ENCODE data around the gene DROSHA. TPM values are rescaled to one million over a fixed set of nuclear protein-coding genes. Genes with fewer than 3 reads are reported as not detected.

DROSHA gene
- polyA plus RNA-seq, 2 of the 4 experiments (the other 2 are of a cell fraction): 49.1 to 105 TPM

DNA sequence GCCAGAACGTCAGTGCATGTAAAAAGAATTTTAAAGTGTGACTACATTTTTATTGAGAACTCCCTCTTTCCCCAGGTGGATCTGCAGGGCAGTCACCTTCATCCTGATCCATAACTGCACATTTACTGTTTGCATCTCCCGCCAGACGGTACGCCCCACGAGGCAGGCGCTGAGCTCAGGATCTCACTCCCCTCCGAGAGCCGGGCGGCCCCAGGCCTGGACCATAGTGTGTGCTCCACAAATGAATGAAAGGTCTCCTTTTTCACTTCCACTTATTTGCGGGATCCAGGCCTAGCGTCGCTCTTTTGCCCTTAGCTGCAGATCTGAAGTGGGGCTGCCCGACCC is 378 bp downstream of the DROSHA start:
- Histone ChIP-seq H3K4me1 (peaks cover 21% of the 10 kb centered on the region), H3K4me2 (peak overlapping the region; percentile 81), H3K4me3 (peak overlapping the region; percentile 79), H3K27ac (peak overlapping the region; percentile 83 to 91), H3K9me3 (no peaks in the 10 kb centered on the region)
- TF ChIP-seq PHF8 (IDR thresholded peaks at IDR 0.05; ENCODE audit: borderline replicate concordance, low read depth): 0 out of 2 replicates have a peak, but pooled peaks have one; percentile 59
- TF ChIP-seq JUN (IDR thresholded peaks at IDR 0.05): no peak
- no peak for TF ChIP-seq ZNF302 (CRISPR knock-in tag; IDR thresholded peaks at IDR 0.05)
- no peak for TF ChIP-seq NR3C1 (IDR thresholded peaks at IDR 0.05)
- TF ChIP-seq RCOR1 (IDR thresholded peaks at IDR 0.05; ENCODE audit: low read depth, low read length): no peak
- no peak for TF ChIP-seq ZC3H11A (IDR thresholded peaks at IDR 0.05)
- TF ChIP-seq, protein P1, sequence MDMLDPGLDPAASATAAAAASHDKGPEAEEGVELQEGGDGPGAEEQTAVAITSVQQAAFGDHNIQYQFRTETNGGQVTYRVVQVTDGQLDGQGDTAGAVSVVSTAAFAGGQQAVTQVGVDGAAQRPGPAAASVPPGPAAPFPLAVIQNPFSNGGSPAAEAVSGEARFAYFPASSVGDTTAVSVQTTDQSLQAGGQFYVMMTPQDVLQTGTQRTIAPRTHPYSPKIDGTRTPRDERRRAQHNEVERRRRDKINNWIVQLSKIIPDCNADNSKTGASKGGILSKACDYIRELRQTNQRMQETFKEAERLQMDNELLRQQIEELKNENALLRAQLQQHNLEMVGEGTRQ (IDR thresholded peaks at IDR 0.05): no peak
- TF ChIP-seq POLR2AphosphoS2 (conservative IDR thresholded peaks at IDR 0.05; ENCODE audit: low read length): no peak
- no peak for TF ChIP-seq EP300 (IDR thresholded peaks at IDR 0.05)
- TF ChIP-seq TFCP2L1 (CRISPR knock-in tag; IDR thresholded peaks at IDR 0.05): no peak
- no peak for TF ChIP-seq ZFP36 (IDR thresholded peaks at IDR 0.05; ENCODE audit: borderline replicate concordance, partially characterized antibody)
- TF ChIP-seq, protein P2, sequence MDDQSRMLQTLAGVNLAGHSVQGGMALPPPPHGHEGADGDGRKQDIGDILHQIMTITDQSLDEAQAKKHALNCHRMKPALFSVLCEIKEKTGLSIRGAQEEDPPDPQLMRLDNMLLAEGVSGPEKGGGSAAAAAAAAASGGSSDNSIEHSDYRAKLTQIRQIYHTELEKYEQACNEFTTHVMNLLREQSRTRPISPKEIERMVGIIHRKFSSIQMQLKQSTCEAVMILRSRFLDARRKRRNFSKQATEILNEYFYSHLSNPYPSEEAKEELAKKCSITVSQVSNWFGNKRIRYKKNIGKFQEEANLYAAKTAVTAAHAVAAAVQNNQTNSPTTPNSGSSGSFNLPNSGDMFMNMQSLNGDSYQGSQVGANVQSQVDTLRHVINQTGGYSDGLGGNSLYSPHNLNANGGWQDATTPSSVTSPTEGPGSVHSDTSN (IDR thresholded peaks at IDR 0.05): no peak
- TF ChIP-seq MAFK (IDR thresholded peaks at IDR 0.05; ENCODE audit: partially characterized antibody): no peak
- peak; percentile 46; the same call in 1 of the 2 replicates for TF ChIP-seq KDM5A (IDR thresholded peaks at IDR 0.05)
- TF ChIP-seq, protein P3, sequence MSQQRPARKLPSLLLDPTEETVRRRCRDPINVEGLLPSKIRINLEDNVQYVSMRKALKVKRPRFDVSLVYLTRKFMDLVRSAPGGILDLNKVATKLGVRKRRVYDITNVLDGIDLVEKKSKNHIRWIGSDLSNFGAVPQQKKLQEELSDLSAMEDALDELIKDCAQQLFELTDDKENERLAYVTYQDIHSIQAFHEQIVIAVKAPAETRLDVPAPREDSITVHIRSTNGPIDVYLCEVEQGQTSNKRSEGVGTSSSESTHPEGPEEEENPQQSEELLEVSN (IDR thresholded peaks at IDR 0.05; ENCODE audit: borderline replicate concordance, low read depth): 0 out of 2 replicates have a peak, but pooled peaks have one; percentile 4
- no peak for TF ChIP-seq GATA3 (IDR thresholded peaks at IDR 0.05; ENCODE audit: borderline replicate concordance)
- no peak for TF ChIP-seq MYC (IDR thresholded peaks at IDR 0.05; ENCODE audit: borderline replicate concordance, low read length)
- TF ChIP-seq CEBPB (IDR thresholded peaks at IDR 0.05): no peak
- CTCF ChIA-PET: interaction anchor here (1.4 to 1.9 kb wide), 2 partner anchors 10 to 278 kb away, joined by 4 to 10 read pairs; no protein-coding TSS in a partner anchor
- ATAC-seq (peak; percentile 63 to 73), DNase-seq (ENCODE audit: low read depth in 1 of 2, low spot score in 1 of 2) (peak; percentile 9 to 21), FAIRE-seq (no peak)
- POLR2A ChIA-PET: interaction anchor here (0.6 kb wide), 1 partner anchor 24 kb away, joined by 5 read pairs; no protein-coding TSS in a partner anchor
- 2% methylated on average over 13 of the region's 13 CpGs for WGBS (ENCODE audit: missing lambda C conversion rate)

- 68% methylated on average over 9 of the region's 9 CpGs for WGBS (ENCODE audit: missing lambda C conversion rate)
- H3K4me2 ChIP-seq: peak overlapping the region; percentile 81
- ChIA-PET CTCF (no interaction called here), POLR2A (interaction anchor here (0.6 kb wide), 1 partner anchor 24 kb away, joined by 5 read pairs; no protein-coding TSS in a partner anchor)
- no peak for FAIRE-seq
- H3K27ac ChIP-seq: peak overlapping the region; percentile 83 to 91; a peak in 4 of 6 replicates
- TF ChIP-seq, protein P1 (IDR thresholded peaks at IDR 0.05): no peak
- TF ChIP-seq, protein P4, sequence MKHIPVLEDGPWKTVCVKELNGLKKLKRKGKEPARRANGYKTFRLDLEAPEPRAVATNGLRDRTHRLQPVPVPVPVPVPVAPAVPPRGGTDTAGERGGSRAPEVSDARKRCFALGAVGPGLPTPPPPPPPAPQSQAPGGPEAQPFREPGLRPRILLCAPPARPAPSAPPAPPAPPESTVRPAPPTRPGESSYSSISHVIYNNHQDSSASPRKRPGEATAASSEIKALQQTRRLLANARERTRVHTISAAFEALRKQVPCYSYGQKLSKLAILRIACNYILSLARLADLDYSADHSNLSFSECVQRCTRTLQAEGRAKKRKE (CRISPR knock-in tag; IDR thresholded peaks at IDR 0.05; ENCODE audit: low read depth): no peak
- TF ChIP-seq HOXB13 (CRISPR knock-in tag; IDR thresholded peaks at IDR 0.05; ENCODE audit: low read depth) (no peak), HOXB5 (CRISPR knock-in tag; IDR thresholded peaks at IDR 0.05) (no peak), BCL3 (IDR thresholded peaks at IDR 0.05) (no peak), RAD21 (conservative IDR thresholded peaks at IDR 0.05 in 1 of 2, IDR thresholded peaks at IDR 0.05 in 1 of 2) (no peak), MYC (IDR thresholded peaks at IDR 0.05; ENCODE audit: borderline replicate concordance, low read length) (no peak), ZNF302 (CRISPR knock-in tag; IDR thresholded peaks at IDR 0.05) (no peak), EP300 (IDR thresholded peaks at IDR 0.05) (no peak), CHD2 (IDR thresholded peaks at IDR 0.05; ENCODE audit: low read length, partially characterized antibody) (no peak), ZSCAN20 (CRISPR knock-in tag; IDR thresholded peaks at IDR 0.05) (no peak), FOSB (CRISPR knock-in tag; IDR thresholded peaks at IDR 0.05) (no peak), BHLHE40 (IDR thresholded peaks at IDR 0.05; ENCODE audit: low read depth, low read length) (no peak), HOXA7 (CRISPR knock-in tag; IDR thresholded peaks at IDR 0.05) (no peak), RCOR1 (IDR thresholded peaks at IDR 0.05; ENCODE audit: low read depth, low read length) (no peak)
- DNase-seq (ENCODE audit: low read depth in 1 of 2, low spot score in 1 of 2): no peak
- peak overlapping the region; percentile 79 for H3K4me3 ChIP-seq
- H3K4me1 ChIP-seq: peaks cover 21% of the 10 kb centered on the region
- no peaks in the 10 kb centered on the region for H3K9me3 ChIP-seq
- no peak for ATAC-seq
Measured at GRCh38 chr5:31530541-31531265, 1.2 kb downstream of the DROSHA start.

Data from A549 (cell line).